Left ventricle myocardium inferior (tissue), 1 donor: ENCODE results near the gene ARL17A. TPM values are rescaled to one million over a fixed set of nuclear protein-coding genes. Genes with fewer than 3 reads are reported as not detected.
"Not testable (repeated sequence)": the region's sequence is repeated elsewhere in the genome, so short reads cannot be mapped to it uniquely, and the experiment has no call there.

Experiments used
- DNase-seq: peaks from one replicate; pipeline ENCODE4 v3.0.0-alpha.2; 2020
- H3K27ac ChIP-seq: fragments of 200-600 bp; replicated peaks from 2 replicates; pipeline ENCODE4 v1.8.0; 2021
- H3K27me3 ChIP-seq: fragments of 200-600 bp; 2 replicates; pipeline ENCODE4 v1.8.0; 2021; ENCODE audit warnings: low read depth
- H3K36me3 ChIP-seq: fragments of 200-600 bp; 2 replicates; pipeline ENCODE4 v1.8.0; 2021
- H3K4me1 ChIP-seq: fragments of 200-600 bp; 2 replicates; pipeline ENCODE4 v1.8.0; 2021
- H3K4me3 ChIP-seq: fragments of 200-600 bp; 2 replicates; pipeline ENCODE4 v1.8.0; 2021; ENCODE audit warnings: mild to moderate bottlenecking, moderate library complexity
- H3K9me3 ChIP-seq: fragments of 200-600 bp; replicated peaks from 2 replicates; pipeline ENCODE4 v1.8.0; 2021
- intact Hi-C: fragments of 100-400 bp; cut with micrococcal nuclease; formaldehyde crosslinking; loops from one replicate; pipeline ENCODE4 v1.11.0; 2022
- long read RNA-seq: library from polyadenylated mRNA; unstranded; transcript quantifications from one replicate; pipeline ENCODE4 v2.0.0, GENCODE V29; 2021
- total RNA-seq: library from RNA; stranded (reverse); fragmentation: NEBNext Ultra II Directional; extraction: Animal tissue kit (Norgen Biotek cat#: 25700); gene quantifications from one replicate; pipeline ENCODE4 v1.2.1, GENCODE V29; 2021
- donor health status: DM: no; HTN: yes; CAD: no; lungs with severe emphysema.

Gene ARL17A
- 13.1 TPM for total RNA-seq
- long read RNA-seq, partial matches to known transcripts = 0 of 5 reads
- long read RNA-seq, other reads (novel, unspliced or antisense) = 4 of 5 reads

DNA sequence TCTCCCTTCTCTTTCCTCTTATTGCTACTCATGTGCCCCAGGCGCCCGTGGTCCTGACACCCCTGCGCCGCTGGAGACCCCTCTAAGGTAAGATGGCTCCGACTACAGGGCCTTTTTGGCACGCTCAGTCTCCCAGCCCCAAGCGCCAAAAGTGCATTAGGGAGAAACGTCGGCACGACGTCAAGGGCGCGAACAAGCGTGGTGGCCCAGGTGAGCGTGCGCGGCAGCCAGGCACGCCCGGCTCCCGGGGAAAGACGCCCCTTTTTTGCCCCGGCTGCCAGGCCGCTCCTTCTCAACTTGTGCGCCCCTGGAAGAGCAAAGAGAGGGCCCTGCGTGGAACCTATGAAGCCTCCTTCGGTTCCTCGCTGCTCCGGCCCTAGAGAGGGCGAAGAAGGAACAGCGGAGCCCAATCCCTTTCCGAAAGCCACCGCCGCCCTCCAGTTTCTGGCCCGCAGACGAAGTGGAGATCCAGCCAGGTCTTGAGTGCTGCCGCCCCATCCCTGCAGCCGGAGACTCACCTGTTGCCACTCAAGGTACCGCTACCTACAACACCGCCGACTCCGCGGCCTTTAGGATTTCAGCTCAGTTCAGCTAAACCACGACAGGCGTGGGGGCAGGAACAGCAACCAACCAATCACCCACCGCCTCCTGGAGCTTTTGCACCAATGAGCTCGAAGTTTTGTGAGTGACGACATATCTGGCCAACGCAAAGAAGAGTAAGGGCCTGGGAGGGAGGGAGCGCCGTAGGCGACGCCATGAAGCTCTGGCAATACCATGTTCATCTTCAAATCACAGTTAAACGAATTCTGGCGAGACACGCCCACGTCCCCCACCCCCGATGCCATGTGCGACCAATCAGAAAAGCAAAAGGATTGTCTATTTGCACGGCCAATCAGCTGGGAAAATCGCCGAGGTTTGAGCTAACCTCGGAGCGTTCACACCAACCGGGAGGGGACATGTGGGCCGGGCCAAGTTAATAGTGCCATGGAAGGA, at the start of gene ARL17A:
Gene ARL17A (minus strand): TSS at position 609 of the 993 bp plus-strand sequence. CDS start 3,369 bp downstream, outside the sequence.
- H3K4me1 ChIP-seq, intact Hi-C loops, H3K27me3 ChIP-seq, H3K9me3 ChIP-seq, H3K36me3 ChIP-seq: not testable (repeated sequence)
- peak; percentile 80 for DNase-seq
- Histone ChIP-seq H3K27ac (peak within 1 kb of the TSS; percentile 75), H3K4me3 (peak within 1 kb of the TSS; percentile 61)

DNA sequence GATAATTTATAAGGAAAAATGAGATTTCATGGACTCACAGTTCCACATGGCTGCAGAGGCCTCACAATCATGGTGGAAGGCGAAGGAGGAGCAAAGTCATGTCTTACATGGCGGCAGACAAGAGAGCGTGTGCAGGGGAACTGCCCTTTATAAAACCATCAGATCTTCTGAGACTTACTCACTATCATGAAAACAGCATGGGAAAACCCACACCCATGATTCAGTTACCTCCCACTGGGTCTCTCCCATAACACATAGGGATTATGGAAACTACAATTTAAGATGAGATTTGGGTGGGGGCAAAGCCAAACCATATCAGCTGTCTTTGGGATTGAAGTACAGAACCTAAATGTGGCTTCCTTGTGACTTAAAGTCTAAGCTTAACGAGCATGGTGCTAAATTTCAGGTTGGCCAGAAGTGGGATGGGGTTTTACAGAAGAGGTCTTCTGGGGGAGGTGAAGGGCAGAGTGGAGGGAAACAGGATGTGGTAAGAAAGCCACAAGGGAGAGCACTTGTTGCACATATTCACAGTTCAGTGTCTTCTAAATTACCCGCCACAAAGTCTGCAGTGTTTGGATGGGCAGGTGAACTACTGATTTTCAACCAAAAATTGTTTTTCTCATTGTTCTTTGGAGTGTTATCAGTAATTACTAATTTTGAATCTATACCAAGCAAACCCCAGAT, 49.4 kb upstream of the ARL17A start:
- DNase-seq, H3K36me3 ChIP-seq, intact Hi-C loops, H3K4me1 ChIP-seq, H3K9me3 ChIP-seq, H3K27ac ChIP-seq, H3K4me3 ChIP-seq, H3K27me3 ChIP-seq: not testable (repeated sequence)

DNA sequence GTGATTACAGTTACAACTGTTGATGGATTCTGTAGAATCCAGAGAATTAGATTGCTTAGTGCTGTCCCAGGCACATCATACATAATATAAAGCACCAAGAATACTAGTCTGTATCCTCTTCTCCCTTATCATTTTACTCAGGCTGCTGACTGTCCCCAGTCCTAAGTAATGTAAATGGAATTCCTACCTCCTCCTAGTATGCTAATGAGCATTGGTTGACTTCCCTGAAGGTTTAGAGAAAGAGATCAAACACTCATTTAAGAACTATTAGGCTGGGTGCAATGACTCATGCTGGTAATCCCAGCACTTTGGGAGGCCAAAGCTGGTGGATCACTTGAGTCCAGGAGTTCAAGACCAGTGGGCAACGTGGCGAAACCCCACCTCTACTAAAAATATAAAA, 48.0 kb upstream of the ARL17A start:
- H3K4me3 ChIP-seq, H3K27me3 ChIP-seq, DNase-seq, H3K4me1 ChIP-seq, H3K36me3 ChIP-seq, intact Hi-C loops, H3K27ac ChIP-seq, H3K9me3 ChIP-seq: not testable (repeated sequence)

DNA sequence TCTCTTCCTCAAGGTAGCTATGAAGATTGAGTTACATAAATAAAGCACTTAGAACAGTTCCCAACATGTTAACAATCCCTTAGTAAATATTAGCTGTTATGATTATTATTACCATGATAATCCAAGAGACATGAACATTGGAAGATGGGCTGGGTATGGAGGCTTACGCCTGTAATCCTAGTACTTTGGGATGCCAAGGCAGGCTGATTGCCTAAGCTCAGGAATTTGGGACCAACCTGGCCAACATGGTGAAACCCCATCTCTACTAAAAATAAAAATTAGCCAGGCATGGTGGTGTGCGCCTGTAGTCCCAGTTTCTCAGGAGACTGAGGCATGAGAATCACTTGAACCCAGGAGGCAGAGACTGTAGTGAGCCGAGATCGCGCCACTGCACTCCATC, 45.2 kb upstream of the ARL17A start:
- H3K4me3 ChIP-seq = not testable (repeated sequence)

DNA sequence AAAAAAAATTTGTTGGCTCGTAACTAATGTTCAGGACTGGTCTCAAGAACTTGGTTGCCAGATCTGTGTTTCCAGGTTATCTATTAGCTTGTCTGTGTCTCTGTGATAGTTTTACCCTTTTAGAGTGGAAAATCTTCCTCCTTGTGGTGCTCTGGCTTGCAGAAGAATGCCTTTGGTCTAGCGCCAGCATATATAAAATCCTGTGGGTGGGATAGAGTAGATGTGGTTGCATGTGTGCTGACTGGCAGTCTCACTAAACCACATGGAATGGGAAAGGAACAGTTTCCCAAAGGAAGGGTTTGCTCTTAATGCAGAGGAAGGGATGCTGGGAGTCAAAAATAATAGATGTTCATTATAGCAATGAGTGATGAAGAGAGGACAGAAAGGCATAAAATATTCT, 44.3 kb upstream of the ARL17A start:
- H3K4me3 ChIP-seq, H3K9me3 ChIP-seq, DNase-seq, H3K36me3 ChIP-seq, H3K27ac ChIP-seq, H3K27me3 ChIP-seq, H3K4me1 ChIP-seq, intact Hi-C loops: not testable (repeated sequence)

More for the DNA sequence above, 45.2 kb upstream of the ARL17A start:
- DNase-seq, H3K36me3 ChIP-seq, H3K27ac ChIP-seq, H3K4me1 ChIP-seq, intact Hi-C loops, H3K27me3 ChIP-seq, H3K9me3 ChIP-seq: not testable (repeated sequence)

DNA sequence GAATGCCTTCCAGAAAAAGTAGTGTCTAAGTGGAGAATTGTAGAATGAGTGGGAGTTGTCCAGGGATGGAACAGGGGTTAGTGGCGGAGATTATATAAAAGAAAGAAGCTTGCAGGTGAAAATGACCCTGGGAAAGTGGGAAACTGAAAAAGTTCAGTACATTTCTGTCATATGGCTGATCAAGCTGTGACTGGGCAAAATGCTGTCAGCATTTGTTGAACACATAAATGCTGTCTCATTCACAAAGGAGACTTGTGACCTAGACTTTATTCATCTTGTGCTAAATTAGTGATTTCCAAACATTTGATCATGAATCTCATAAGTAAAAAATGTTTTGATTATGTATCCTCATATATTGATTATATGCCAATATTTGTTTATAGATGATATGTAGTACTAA, 39.5 kb upstream of the ARL17A start:
- H3K36me3 ChIP-seq, H3K9me3 ChIP-seq, H3K4me1 ChIP-seq, DNase-seq, H3K4me3 ChIP-seq, H3K27ac ChIP-seq, H3K27me3 ChIP-seq, intact Hi-C loops: not testable (repeated sequence)

DNA sequence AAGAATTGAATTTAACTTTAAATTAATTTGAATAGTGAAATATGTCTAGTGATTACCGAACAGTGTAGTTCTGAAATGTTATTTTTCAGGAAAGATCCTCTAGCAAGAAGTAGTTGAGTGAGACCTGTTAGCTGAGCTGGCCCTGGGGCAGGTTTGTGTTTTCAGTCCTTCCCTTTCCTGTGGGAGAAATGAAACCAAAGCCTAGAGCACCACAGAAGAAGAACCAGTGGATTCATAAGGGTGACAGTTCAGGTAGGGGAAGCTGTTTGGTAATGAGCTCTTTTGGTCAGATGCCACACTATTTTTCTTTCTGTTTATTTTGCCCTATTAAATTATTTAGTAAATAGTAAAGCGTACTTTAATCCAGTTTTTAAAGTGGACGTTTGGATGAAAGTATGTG, 37.6 kb upstream of the ARL17A start:
- H3K27ac ChIP-seq, H3K9me3 ChIP-seq, intact Hi-C loops, H3K4me1 ChIP-seq, H3K27me3 ChIP-seq, DNase-seq, H3K4me3 ChIP-seq, H3K36me3 ChIP-seq: not testable (repeated sequence)

DNA sequence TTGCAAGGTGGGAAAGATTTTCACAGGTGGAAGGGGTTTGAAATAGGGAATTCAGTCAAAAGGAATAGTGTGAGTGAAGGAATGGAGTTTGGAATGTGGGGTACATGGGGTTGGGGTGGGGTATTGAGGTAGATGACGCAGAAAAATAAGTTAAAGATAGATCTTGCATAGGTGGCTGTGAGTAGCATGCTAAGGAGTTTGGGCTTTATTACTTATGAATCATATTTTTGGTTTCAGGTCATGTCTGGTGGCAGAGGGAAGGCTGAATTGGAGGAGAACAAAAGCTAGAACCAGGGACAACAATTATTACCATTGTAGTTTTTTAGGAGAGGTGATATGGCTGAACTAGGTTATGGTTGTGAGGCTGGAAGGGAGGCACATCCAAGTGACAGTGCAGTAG, 34.4 kb upstream of the ARL17A start:
- intact Hi-C loops, H3K27me3 ChIP-seq, H3K27ac ChIP-seq, H3K36me3 ChIP-seq, H3K9me3 ChIP-seq, H3K4me1 ChIP-seq, DNase-seq, H3K4me3 ChIP-seq: not testable (repeated sequence)

DNA sequence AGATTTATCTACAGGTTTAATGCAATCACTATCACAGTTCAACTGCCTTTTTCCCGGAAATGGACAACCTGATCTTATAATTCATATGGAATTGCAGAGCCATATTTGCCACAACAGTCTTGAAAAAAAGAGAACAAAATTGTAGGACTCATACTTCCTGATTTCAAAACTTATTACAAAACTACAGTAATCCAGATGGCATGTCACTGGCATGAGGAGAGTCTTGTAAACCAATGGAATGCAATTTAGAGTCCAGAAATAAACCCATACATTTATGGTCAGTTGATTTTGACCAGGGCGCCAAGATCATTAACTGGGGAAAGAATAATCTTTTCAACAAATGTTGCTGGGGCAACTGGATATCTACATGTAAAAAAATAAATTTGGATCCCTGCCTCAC, 31.8 kb upstream of the ARL17A start:
- not testable (repeated sequence) for H3K27me3 ChIP-seq

DNA sequence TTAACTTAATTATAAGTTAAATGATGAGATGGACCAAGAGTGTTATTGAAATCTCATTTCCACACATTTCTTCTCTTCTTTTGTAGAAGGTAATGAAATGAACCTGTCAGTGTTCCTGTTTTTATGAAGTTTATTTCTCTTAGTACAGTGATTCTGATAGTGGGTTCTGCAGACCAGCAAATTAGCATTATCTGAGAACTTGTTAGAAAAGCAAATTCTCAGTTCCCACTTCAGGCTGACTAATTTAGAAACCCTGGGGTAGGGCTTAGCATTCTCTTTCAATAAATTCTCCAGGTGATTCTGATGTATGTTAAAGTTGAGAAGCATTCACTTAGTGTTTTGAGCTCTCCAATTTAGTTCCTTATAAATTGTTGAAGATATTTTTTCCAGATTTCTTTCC, 23.6 kb upstream of the ARL17A start:
- H3K36me3 ChIP-seq, H3K9me3 ChIP-seq, DNase-seq, H3K4me3 ChIP-seq, H3K4me1 ChIP-seq, H3K27ac ChIP-seq, intact Hi-C loops, H3K27me3 ChIP-seq: not testable (repeated sequence)

More for the DNA sequence above, 31.8 kb upstream of the ARL17A start:
- H3K36me3 ChIP-seq, DNase-seq, intact Hi-C loops, H3K4me1 ChIP-seq, H3K9me3 ChIP-seq, H3K27ac ChIP-seq, H3K4me3 ChIP-seq: not testable (repeated sequence)

DNA sequence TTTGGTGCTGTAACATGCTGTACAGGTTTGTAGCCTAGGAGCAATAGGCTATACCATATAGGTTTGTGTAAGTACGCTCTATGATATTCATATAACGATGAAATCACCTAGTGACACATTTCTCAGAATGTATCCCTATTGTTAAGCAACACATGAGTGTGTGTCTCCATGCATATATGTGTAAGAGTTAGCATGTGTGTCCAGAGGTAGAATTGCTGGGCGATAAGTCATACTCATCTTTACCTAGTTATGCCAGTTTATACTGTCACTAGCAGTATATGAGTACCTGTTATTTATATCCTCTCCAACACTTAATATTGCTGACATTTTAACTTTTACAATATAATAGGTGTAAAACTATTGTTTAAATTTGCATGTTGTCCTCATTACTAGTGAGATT, 21.3 kb upstream of the ARL17A start:
- H3K36me3 ChIP-seq, H3K4me1 ChIP-seq, intact Hi-C loops, H3K4me3 ChIP-seq, DNase-seq, H3K27me3 ChIP-seq, H3K27ac ChIP-seq, H3K9me3 ChIP-seq: not testable (repeated sequence)

DNA sequence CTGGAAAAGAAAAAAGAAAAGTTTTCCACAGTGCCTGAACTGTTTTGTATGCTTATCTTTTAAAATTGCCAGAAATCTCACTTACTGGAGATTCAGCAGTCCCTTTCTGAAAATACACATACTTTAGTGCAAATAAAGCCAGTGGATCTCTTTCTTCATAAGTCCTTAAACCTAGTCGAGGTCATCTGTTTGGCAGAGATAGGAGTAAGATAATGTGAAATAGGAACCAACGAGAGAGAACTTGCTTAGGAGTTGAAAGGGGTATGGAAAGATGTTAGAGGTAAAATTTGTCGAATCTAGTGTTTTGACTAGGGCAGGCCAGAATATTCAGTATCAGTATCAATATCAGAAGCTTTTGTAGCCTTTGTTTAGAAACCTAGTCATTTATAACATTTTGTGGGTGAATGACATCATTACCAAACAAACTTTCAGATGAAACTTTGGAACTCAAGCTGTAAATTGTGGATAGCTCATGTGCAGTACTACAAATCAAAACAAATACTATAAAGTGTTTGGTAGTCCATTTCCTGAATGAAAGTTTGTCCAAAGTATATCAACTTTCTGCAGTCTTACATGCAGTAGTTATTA, 18.9 kb upstream of the ARL17A start:
- DNase-seq, H3K4me1 ChIP-seq, H3K27me3 ChIP-seq, H3K27ac ChIP-seq, H3K9me3 ChIP-seq, H3K36me3 ChIP-seq, H3K4me3 ChIP-seq, intact Hi-C loops: not testable (repeated sequence)

DNA sequence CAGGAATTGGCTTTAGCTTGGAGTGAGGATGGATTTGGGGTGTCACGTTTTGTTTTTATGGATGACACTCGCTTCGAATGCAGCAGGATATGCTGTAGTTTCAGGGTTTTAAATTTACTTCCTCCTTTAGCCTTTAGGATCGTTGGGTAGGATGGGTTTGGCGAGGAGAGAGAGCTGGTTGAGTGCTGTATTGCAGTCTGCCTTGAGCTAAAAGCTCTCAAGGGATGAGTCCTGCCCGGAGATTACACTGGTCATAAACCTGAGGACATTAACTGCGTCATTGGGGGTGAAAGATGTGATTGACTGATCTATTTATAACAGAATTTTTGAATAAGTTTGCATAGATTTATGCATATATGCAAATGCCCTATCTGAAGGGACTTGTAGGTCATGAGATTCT, 11.8 kb upstream of the ARL17A start:
- H3K4me3 ChIP-seq, DNase-seq, H3K27me3 ChIP-seq, H3K36me3 ChIP-seq, H3K9me3 ChIP-seq, H3K4me1 ChIP-seq, H3K27ac ChIP-seq, intact Hi-C loops: not testable (repeated sequence)
